22Rv1 (cell line): ENCODE data around the gene ITPK1.

Experiments
- H3K27ac ChIP-seq: fragments of 450-650 bp; 2 replicates; pipeline ENCODE4 v1.5.1; 2017
- CTCF ChIP-seq: fragments of 450-650 bp; IDR thresholded peaks from 2 replicates; pipeline ENCODE4 v1.5.1; 2017; ENCODE audit warnings: mild to moderate bottlenecking
- ZFX ChIP-seq: fragments of 450-650 bp; IDR thresholded peaks from 2 replicates; pipeline ENCODE4 v1.6.1; 2017; ENCODE audit warnings: antibody characterized with exemption, borderline replicate concordance

Gene ITPK1

GRCh38 chr14:92949496-92950192, 166.1 kb downstream of the ITPK1 start:
- no peak overlapping the region for H3K27ac ChIP-seq
- no peak for TF ChIP-seq CTCF
- no peak for TF ChIP-seq ZFX

GRCh38 chr14:92948647-92949046, 167.1 kb downstream of the ITPK1 start:
- TF ChIP-seq CTCF (no peak), ZFX (no peak)
- no peak overlapping the region for H3K27ac ChIP-seq

GRCh38 chr14:92946847-92947545, 168.7 kb downstream of the ITPK1 start:
- peak overlapping the region; percentile 30; the same call in 1 of the 2 replicates for H3K27ac ChIP-seq

GRCh38 chr14:92945959-92946846, 169.5 kb downstream of the ITPK1 start:
- peak overlapping the region; percentile 30; the same call in 1 of the 2 replicates for H3K27ac ChIP-seq
- TF ChIP-seq CTCF (no peak), ZFX (no peak)

More at GRCh38 chr14:92946847-92947545, 168.7 kb downstream of the ITPK1 start:
- TF ChIP-seq CTCF (no peak), ZFX (no peak)

- TF ChIP-seq CTCF (no peak), ZFX (no peak)
- no peak overlapping the region for H3K27ac ChIP-seq
Observed at GRCh38 chr14:92945544-92945943, 170.2 kb downstream of the ITPK1 start.

- TF ChIP-seq ZFX (no peak), CTCF (no peak)
- no peak overlapping the region for H3K27ac ChIP-seq
Observed at GRCh38 chr14:92944976-92945375, 170.7 kb downstream of the ITPK1 start.
